WI38 (cell line): ENCODE data around the gene TMEM164.

ENCODE experiments used
- H3K4me3 ChIP-seq: 2 replicates; pipeline ENCODE4 v1.5.1; 2011; ENCODE audit warnings: low read depth, mild to moderate bottlenecking, control low read depth, low read length
- TF ChIP-seq, protein P1 (sequence below): IDR thresholded peaks from 2 replicates; pipeline ENCODE4 v1.5.1; 2012; ENCODE audit warnings: low read depth, mild to moderate bottlenecking, control low read depth, low read length

Gene TMEM164

DNA sequence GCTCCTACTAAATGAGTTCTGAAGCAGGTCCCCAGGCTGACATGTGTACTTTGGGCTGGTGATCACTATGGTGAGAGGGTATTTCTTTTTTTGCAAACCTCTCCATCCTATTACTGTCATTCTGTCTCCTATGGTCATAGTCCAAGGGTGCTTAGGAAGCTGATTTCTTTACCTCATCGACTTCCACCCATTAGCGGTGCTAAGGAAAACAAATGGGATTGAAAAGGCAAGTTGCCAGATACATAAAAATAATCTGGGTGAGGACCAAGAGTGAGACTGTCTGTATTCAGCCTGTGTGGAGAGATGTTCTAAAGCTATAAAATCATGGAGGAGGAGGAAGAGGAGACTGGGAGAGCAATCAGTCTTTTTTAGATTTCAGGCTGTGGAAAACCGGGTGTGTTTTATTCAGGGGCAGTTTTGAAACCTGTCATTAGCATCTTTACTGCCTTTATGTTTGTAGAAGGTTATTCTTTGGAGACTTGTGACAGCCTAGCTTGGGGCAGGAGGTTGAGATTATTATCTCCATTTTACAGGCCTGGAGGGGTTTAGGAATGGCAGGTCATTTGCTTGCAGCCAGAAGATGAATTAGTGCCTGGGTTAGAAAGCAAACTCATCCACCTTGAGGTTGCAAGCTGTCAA, 1.9 kb downstream of the TMEM164 start:
- no peak overlapping the region for H3K4me3 ChIP-seq

DNA sequence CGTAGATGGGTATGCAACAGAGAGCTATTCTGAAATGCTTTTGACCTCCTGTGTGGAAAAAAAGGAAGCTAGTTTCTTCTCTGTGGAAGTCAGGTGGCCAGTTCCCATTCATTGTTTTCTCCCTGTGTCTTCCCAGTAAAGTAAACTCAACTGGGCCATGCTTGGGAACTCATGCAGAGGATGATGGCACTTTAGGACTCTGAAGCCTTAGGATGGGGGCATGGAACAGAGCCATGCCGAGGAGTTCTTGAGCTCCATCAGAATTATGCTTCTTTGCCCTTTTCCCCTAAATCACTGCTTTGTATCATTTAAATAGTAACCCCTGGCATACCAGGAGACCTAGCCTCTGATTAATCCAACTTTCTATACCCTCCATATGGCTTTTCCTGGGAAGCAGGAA, 3.2 kb downstream of the TMEM164 start:
- H3K4me3 ChIP-seq = no peak overlapping the region
- TF ChIP-seq, protein P1, sequence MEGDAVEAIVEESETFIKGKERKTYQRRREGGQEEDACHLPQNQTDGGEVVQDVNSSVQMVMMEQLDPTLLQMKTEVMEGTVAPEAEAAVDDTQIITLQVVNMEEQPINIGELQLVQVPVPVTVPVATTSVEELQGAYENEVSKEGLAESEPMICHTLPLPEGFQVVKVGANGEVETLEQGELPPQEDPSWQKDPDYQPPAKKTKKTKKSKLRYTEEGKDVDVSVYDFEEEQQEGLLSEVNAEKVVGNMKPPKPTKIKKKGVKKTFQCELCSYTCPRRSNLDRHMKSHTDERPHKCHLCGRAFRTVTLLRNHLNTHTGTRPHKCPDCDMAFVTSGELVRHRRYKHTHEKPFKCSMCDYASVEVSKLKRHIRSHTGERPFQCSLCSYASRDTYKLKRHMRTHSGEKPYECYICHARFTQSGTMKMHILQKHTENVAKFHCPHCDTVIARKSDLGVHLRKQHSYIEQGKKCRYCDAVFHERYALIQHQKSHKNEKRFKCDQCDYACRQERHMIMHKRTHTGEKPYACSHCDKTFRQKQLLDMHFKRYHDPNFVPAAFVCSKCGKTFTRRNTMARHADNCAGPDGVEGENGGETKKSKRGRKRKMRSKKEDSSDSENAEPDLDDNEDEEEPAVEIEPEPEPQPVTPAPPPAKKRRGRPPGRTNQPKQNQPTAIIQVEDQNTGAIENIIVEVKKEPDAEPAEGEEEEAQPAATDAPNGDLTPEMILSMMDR = no peak

More for the DNA sequence above, 1.9 kb downstream of the TMEM164 start:
- TF ChIP-seq, protein P1 = no peak

DNA sequence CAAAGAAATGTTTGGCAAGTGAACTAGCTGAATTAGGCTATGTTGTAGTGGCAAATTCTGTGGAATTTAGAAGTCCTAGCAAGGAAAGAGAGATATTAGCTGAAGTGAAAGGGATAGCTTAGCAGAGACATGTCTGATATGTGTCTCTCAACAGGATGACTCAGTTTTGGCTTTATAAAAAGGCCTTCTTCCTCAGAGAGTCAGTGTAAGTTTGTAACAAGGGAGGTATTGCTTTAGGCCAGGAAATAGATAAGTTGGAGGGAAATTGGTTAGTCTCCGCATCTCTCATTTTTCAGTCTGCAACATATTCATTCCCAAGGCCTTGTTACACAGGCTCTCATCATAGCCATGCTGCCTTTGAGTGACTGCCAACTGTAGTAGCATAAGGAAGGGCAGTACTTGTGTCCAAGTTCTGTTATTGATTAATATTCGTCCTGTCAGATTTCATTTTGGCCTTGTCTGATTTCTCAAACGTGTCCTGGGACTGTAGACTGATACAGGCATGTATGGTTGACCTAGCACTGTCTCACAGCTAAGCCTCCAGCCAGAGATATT, 4.0 kb downstream of the TMEM164 start:
- TF ChIP-seq, protein P1 = no peak

DNA sequence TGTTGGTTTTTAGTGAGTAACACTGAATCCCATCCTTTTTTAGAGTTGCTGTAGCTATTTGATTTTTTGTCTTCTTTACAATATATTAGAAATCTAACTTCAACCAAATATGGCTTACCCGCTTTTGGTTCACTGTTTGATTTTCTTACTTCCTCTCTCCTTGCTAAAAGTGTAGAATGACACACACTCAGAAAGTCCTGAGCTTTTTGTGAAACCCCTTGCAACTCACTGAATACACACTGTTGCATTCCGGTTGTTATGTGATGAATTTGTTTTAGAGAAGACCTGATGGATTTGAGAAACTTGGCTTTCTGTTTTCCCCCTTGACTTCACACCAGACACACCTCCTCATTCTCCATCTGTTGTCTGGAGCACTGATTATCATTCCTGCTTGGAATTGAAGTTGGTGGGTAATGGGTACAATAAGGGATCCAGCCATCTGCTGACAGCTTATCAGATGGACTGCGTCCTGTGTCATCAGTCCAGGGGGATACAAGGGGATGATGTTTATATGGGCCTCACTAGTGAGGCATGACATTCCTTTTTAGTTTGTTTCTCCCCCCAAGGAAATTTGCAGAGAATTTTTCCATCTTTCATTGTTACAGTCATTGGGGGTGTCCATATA, 5.2 kb downstream of the TMEM164 start:
- TF ChIP-seq, protein P1 = no peak
- H3K4me3 ChIP-seq = no peak overlapping the region

More for the DNA sequence above, 4.0 kb downstream of the TMEM164 start:
- H3K4me3 ChIP-seq = no peak overlapping the region

DNA sequence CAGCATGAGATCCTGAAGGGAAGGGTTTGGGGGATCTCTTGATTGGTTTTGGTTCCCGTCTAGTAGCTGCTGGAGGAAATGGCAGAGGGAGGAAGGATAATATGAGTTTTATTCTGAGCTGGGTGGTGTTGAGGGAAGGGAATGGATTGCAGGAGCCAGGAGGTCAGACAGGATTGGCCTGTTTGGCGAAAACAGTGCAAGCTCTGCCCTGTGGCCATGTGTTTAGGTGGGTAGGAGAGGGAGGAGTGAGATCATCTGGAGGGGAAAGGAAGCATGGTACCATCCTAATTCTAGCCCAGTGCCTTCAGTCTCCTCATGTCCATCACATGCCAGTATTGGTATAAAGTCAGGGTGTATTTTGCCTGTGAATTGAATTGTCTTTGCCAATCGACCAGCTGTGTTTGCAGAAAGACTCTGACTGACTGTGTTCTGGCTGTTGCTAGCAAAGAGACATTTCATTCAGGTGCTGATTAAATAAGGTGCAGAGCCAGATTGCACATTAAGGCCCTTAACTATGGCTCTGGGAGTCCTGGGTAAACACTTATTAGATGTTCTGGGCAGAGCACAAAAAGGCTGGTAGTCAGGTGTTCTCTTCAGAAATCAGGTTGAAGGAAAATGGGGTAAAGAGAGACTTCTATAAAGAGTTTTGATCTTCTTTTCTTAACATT, 10.0 kb downstream of the TMEM164 start:
- H3K4me3 ChIP-seq = no peak overlapping the region
- TF ChIP-seq, protein P1 = no peak

DNA sequence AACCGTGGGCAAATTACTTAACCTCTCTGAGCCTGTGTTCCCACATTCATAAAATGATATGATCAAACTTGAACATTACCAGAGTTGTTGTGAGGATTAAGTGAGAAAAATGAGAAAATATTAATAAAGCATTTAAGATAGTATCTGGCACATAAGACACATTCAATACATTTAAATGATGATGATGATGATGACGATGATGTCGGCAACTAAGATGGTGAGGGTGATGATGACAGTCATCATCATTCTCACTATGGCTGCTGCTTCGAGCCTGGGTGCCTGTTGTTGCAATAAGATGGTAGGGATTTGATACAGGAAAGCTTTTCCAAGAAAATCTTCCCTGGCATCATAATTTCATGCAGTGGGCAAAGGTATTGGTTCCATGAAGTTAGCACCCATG, 11.1 kb downstream of the TMEM164 start:
- TF ChIP-seq, protein P1 = no peak
- H3K4me3 ChIP-seq = no peak overlapping the region

DNA sequence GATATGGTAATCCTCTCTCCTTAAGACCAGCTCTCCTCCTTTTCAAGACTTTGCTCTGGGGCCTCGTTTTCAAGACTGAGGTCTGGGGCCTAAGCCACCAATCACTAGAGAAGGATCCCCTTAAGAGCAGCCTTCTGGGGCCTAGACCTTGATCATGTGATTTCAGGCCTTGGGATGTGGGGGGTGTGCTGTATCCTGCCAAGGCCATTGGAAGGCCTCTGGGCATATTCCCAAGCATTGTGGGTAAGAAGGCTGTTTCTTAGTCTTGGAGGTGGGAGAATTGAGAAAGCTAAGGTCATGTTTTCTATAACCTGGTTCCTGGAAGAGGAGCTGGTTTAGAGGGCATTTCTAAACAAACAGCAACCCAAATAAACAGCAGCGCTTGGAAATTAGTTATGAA, 12.1 kb downstream of the TMEM164 start:
- TF ChIP-seq, protein P1 = no peak

More for the DNA sequence above, 12.1 kb downstream of the TMEM164 start:
- no peak overlapping the region for H3K4me3 ChIP-seq
